ENCODE results near the gene LRRC25. TPM values are rescaled to one million over a fixed set of nuclear protein-coding genes. Genes with fewer than 3 reads are reported as not detected.

The LRRC25 gene
- total and polyA plus RNA-seq, 10 of the 15 experiments (the other 5 are each of a cell fraction or from before 2014, with no cell fraction given) = 0.38 to 2.9 (median 1.2) TPM

- TF ChIP-seq SUZ12 (IDR thresholded peaks at IDR 0.05; ENCODE audit: unreplicated experiment) = no peak
- no peak for TF ChIP-seq TBL1XR1 (IDR thresholded peaks at IDR 0.05; ENCODE audit: low read depth, low read length)
- no peak for TF ChIP-seq CHD4 (IDR thresholded peaks at IDR 0.05)
- TF ChIP-seq, protein P1, sequence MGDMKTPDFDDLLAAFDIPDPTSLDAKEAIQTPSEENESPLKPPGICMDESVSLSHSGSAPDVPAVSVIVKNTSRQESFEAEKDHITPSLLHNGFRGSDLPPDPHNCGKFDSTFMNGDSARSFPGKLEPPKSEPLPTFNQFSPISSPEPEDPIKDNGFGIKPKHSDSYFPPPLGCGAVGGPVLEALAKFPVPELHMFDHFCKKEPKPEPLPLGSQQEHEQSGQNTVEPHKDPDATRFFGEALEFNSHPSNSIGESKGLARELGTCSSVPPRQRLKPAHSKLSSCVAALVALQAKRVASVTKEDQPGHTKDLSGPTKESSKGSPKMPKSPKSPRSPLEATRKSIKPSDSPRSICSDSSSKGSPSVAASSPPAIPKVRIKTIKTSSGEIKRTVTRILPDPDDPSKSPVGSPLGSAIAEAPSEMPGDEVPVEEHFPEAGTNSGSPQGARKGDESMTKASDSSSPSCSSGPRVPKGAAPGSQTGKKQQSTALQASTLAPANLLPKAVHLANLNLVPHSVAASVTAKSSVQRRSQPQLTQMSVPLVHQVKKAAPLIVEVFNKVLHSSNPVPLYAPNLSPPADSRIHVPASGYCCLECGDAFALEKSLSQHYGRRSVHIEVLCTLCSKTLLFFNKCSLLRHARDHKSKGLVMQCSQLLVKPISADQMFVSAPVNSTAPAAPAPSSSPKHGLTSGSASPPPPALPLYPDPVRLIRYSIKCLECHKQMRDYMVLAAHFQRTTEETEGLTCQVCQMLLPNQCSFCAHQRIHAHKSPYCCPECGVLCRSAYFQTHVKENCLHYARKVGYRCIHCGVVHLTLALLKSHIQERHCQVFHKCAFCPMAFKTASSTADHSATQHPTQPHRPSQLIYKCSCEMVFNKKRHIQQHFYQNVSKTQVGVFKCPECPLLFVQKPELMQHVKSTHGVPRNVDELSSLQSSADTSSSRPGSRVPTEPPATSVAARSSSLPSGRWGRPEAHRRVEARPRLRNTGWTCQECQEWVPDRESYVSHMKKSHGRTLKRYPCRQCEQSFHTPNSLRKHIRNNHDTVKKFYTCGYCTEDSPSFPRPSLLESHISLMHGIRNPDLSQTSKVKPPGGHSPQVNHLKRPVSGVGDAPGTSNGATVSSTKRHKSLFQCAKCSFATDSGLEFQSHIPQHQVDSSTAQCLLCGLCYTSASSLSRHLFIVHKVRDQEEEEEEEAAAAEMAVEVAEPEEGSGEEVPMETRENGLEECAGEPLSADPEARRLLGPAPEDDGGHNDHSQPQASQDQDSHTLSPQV (IDR thresholded peaks at IDR 0.05) = peak; percentile 28; the same call in 1 of the 2 replicates
- no peak; the same call in 1 of the 2 replicates for TF ChIP-seq JUND (IDR thresholded peaks at IDR 0.05; ENCODE audit: low read depth, low read length)
- TF ChIP-seq SKIL (IDR thresholded peaks at IDR 0.05; ENCODE audit: low read depth, poor library complexity, severe bottlenecking) = peak; percentile 66
- no peak for TF ChIP-seq NFXL1 (IDR thresholded peaks at IDR 0.05; ENCODE audit: borderline replicate concordance)
- TF ChIP-seq ELK1 (IDR thresholded peaks at IDR 0.05; ENCODE audit: low read depth, low read length) = no peak
- no peak for TF ChIP-seq LARP7 (IDR thresholded peaks at IDR 0.05)
- TF ChIP-seq, protein P2, sequence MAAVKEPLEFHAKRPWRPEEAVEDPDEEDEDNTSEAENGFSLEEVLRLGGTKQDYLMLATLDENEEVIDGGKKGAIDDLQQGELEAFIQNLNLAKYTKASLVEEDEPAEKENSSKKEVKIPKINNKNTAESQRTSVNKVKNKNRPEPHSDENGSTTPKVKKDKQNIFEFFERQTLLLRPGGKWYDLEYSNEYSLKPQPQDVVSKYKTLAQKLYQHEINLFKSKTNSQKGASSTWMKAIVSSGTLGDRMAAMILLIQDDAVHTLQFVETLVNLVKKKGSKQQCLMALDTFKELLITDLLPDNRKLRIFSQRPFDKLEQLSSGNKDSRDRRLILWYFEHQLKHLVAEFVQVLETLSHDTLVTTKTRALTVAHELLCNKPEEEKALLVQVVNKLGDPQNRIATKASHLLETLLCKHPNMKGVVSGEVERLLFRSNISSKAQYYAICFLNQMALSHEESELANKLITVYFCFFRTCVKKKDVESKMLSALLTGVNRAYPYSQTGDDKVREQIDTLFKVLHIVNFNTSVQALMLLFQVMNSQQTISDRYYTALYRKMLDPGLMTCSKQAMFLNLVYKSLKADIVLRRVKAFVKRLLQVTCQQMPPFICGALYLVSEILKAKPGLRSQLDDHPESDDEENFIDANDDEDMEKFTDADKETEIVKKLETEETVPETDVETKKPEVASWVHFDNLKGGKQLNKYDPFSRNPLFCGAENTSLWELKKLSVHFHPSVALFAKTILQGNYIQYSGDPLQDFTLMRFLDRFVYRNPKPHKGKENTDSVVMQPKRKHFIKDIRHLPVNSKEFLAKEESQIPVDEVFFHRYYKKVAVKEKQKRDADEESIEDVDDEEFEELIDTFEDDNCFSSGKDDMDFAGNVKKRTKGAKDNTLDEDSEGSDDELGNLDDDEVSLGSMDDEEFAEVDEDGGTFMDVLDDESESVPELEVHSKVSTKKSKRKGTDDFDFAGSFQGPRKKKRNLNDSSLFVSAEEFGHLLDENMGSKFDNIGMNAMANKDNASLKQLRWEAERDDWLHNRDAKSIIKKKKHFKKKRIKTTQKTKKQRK (IDR thresholded peaks at IDR 0.05; ENCODE audit: low read depth, low read length) = no peak
- no peak for TF ChIP-seq PML (IDR thresholded peaks at IDR 0.05; ENCODE audit: low read length)
- TF ChIP-seq, protein P3, sequence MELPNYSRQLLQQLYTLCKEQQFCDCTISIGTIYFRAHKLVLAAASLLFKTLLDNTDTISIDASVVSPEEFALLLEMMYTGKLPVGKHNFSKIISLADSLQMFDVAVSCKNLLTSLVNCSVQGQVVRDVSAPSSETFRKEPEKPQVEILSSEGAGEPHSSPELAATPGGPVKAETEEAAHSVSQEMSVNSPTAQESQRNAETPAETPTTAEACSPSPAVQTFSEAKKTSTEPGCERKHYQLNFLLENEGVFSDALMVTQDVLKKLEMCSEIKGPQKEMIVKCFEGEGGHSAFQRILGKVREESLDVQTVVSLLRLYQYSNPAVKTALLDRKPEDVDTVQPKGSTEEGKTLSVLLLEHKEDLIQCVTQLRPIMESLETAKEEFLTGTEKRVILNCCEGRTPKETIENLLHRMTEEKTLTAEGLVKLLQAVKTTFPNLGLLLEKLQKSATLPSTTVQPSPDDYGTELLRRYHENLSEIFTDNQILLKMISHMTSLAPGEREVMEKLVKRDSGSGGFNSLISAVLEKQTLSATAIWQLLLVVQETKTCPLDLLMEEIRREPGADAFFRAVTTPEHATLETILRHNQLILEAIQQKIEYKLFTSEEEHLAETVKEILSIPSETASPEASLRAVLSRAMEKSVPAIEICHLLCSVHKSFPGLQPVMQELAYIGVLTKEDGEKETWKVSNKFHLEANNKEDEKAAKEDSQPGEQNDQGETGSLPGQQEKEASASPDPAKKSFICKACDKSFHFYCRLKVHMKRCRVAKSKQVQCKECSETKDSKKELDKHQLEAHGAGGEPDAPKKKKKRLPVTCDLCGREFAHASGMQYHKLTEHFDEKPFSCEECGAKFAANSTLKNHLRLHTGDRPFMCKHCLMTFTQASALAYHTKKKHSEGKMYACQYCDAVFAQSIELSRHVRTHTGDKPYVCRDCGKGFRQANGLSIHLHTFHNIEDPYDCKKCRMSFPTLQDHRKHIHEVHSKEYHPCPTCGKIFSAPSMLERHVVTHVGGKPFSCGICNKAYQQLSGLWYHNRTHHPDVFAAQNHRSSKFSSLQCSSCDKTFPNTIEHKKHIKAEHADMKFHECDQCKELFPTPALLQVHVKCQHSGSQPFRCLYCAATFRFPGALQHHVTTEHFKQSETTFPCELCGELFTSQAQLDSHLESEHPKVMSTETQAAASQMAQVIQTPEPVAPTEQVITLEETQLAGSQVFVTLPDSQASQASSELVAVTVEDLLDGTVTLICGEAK (IDR thresholded peaks at IDR 0.05; ENCODE audit: borderline replicate concordance) = no peak; the same call in 1 of the 2 replicates
- TF ChIP-seq NR2F1 (conservative IDR thresholded peaks at IDR 0.05) = peak; percentile 55; the same call in 1 of the 2 replicates
- peak; percentile 88 for TF ChIP-seq RUNX3 (IDR thresholded peaks at IDR 0.05; ENCODE audit: low read length)
- TF ChIP-seq MEF2B (IDR thresholded peaks at IDR 0.05; ENCODE audit: partially characterized antibody, poor library complexity, severe bottlenecking) = peak; percentile 86
Measured at GRCh38 chr19:18408053-18408476, 10.6 kb upstream of the LRRC25 start (continued).
